NCI-H187 (cell line): Measurements from ENCODE around the gene SEL1L.
"Not testable (repeated sequence)": the region's sequence is repeated elsewhere in the genome, so short reads cannot be mapped to it uniquely, and the experiment has no call there.

Experiments
- DNase-seq, 2 experiments: peaks; one replicate each; lab custom pipeline; 2025; lab: John Stamatoyannopoulos, UW

Gene SEL1L

DNA sequence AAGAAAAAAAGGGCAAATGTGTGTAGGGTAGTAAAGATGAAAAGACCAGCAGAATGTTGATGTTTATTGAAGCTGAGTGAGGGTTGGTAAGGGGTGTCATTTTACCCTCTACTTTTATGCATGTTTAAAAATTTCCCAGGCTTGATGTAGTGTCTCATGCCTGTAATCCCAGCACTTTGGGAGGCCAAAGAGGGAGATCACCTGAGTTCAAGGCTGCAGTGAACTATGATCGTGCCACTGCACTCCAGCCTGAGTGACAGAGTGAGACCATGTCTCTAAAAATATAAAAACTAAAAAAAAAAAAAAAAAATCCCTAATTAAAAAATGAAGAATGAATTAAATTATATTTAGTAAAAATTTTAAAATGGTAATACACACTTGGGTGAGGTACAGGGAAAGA is 8.5 kb downstream of the SEL1L start:
- no peak for DNase-seq

GRCh38 chr14:81523616-81524015 is 10.0 kb downstream of the SEL1L start:
- no peak for DNase-seq

DNA sequence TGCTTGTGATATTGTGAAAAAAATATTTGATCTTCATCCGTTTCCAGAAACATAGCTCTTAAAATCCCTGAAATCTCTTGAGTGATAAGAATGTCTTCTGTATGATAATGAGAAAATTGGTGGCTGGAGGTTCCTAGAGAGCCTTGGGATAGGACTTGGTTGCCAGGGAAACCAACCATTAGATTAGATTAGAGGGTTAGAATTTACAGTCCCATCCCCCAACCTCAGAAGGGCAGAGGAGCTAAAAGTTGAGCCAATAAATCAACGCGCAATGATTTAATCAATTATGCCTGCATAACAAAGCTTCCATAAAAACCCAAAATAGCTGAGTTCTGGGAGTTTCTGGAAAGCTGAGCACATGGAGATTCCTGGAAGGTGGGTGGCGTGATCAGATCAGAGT is 10.6 kb downstream of the SEL1L start:
- DNase-seq, result no peak

DNA sequence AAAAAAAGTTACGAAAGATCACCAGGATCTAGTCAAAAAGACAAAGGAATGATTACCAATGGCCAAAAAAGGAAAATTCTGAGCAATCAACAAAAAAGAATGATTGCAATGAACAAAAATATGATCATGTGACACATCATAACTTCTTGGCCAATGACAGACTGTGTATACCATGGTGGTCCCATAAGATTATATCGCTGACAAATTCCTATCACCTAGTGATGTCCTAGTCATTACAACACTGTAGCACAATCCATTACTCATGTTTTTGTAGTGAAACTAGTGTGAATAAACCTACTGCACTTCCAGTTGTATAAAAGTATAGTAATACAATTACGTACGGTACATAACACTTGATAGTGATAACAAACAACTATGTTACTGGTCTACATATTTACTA is 12.3 kb downstream of the SEL1L start:
- DNase-seq, result no peak

- no peak for DNase-seq
Observed at GRCh38 chr14:81519200-81520011, 14.2 kb downstream of the SEL1L start.

- DNase-seq, result no peak
Observed at GRCh38 chr14:81517798-81518398, 15.8 kb downstream of the SEL1L start.

DNA sequence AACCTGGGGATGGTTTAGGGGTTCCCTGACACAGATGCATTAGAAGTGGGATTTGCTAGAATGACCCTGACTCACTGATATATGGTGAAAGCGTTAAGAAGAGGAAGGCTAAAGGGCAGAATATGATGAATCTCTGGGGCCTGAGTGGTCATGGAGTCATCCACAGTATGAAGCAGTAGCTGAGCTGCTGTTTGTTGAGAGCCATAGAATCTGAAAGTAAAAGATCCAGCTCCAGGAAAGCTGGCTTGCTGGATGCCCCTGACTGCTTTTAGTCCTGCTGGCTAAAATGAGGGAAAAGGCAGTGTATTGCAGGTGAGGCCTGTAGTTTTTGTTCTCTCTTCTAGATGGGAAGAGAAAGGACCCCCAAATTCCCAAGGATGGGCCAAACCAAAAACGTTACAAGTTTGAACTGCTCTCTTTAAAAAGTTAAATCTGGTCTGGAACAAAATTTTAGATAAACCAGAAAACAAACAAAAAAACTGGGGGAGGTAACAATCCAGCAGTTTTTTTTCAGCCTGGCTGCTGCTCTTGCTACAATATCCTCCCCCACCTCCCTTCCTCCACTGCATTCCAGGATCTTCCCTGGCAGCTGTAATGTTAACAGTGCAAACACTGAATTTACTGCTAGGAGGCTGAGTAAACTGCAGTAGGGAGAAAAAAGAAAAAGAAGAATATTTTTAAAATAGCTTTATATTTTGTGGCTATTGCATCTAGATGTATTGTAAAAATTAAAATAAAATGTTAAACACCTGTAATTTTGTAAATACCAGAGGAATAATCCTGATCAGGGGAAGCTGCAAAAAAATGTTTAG is 16.5 kb downstream of the SEL1L start:
- no peak for DNase-seq

GRCh38 chr14:81515927-81516326 is 17.7 kb downstream of the SEL1L start:
- not testable (repeated sequence) for DNase-seq

DNA sequence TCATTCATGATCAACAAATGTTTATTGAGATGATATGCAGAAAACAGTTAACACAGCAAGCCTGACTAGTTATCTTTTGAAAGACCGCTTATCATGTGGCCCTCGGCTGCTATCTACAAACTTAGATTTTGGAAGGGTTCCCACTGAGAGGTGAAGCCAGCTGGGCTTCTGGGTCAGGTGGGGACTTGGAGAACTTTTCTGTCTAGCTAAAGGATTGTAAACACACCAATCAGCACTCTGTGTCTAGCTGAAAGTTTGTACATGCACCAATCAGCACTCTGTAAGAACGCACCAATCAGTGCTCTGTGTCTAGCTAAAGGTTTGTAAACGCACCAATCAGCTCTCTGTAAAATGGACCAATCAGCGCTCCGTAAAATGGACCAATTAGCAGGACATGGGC is 20.8 kb downstream of the SEL1L start:
- not testable (repeated sequence) for DNase-seq

DNA sequence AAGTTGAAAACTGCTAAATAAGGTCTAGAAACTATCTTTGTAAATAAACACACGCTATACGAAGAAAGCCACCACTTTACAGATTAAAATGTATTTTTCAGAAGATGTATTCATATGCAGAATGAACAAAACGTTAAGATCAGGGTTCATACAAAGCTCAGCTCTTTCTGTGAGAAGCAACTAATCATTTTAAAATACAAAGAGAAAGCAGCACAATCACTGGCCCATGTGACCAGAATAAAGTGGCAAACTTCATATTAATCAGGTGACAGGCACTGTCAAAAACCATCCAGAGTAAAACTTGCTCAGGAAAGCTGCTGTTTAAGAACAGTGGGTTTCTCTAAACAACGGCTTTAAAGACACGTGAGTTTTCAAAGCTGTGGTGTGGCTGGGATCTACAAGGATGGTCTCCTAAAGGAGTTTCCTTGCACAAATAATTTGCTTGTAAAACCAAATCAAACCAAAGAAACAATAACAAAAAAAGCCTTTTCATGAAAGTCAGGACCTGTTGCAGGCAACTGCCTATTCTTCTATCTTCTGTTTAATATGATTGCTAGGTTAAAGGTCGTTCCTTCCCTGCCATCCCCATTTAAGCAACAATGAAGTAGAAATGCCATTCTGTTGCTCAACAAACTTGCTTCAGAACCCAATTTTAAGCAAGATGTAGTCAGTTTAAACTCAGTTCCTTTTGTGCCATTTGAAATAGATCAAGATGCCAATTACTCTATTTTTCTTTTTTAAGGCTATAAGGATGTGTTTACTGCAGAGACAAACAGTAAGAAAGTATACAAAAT is 22.3 kb downstream of the SEL1L start:
- no peak for DNase-seq

- no peak for DNase-seq
Observed at GRCh38 chr14:81509838-81510452, 23.7 kb downstream of the SEL1L start.

DNA sequence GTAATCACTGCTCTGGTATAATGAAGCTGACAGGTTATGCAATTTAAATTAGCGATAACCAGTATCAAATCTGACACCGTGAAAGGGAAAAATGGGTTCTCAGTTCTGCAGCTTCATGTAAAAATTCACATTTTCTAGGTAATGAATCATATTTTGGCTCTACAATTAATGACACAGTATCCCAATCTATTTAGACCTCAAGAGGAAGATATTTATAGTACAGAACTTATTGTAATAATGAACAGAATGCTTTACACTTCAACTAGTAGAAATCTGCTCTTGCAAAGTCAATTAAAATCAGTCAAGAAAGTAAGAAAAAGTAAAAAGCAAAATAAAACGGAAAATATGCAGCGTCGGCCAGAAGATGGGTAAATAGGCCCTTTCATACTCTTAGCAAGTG is 24.3 kb downstream of the SEL1L start:
- DNase-seq, result no peak

DNA sequence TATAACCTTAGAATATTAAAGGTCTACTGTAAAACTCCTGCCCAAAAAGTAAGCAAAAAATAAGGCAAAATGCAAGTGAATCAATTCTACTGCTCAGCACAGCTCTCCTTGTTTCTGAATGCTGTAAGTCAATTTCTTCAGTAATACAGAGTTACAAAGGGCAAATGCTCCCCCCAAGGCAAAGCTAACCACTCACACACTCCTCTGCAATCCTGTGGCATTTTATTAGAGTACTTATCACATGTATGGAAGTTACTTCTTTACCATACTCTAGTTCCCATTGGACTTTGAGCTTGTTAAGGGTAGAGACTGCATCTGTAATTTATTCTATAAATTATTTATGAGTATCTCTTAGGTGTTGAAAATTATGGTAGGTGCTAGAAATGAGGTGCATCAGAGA is 27.2 kb downstream of the SEL1L start:
- DNase-seq, result no peak

- DNase-seq, result no peak
Observed at GRCh38 chr14:81504864-81505263, 28.8 kb downstream of the SEL1L start.

- no peak for DNase-seq
Observed at GRCh38 chr14:81485781-81486180, 47.9 kb downstream of the SEL1L start.

- no peak for DNase-seq
Observed at GRCh38 chr14:81485372-81485771, 48.3 kb downstream of the SEL1L start.

DNA sequence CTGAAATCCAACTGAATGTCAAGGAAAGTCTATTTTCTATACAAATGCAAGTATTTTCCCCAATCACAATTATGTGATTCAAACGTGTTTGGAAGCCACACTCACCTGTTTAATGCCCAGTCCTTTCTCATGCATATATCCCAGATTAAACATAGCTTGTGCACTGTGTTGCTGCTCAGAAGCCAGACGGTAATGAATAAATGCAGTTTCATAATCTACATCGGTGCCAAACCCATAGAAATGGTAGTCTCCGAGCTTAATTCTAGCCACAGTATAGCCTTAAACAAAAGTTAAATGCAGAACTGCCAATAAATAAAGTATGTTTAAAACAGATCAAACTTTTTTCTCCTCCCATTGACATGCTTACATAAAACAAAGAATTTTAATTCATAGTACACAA is 49.5 kb downstream of the SEL1L start:
- DNase-seq, result no peak

DNA sequence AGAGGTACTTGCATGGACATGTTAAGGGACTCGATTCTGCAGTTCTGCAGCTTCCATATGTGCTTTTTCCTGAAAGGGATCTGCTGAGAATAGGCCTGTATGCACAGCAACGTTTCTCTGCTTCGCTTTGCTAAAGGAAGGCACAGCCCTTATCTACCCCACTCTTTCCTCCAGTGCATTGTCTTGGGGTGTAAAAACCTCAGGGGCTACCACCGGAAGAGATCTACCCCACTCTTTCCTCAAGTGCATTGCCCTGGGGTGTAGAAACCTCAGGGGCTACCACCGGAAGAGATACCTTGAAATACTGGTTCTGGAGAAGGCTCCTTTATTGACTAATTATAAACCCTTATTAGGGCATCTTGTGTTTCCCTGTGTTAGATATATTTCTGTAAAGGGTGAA is 52.9 kb downstream of the SEL1L start:
- DNase-seq, result no peak

DNA sequence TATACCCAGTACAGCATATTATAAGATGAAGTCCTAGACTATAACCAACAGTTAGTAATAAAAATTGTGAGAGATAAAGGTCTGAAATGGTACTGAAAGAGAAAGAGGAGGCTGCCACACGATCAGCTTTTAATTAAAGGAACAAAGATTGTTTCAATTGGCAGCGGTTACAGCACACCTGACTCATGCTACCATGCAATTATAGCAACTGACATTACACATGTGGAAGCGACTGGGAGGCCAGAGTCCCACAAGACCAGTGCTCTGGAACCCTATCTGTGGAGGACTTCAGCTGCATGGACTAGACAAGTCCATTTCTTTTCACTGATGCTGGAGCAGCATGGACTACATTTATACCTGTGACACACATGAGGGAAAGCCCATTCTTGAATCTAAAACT is 55.2 kb downstream of the SEL1L start:
- no peak for DNase-seq

DNA sequence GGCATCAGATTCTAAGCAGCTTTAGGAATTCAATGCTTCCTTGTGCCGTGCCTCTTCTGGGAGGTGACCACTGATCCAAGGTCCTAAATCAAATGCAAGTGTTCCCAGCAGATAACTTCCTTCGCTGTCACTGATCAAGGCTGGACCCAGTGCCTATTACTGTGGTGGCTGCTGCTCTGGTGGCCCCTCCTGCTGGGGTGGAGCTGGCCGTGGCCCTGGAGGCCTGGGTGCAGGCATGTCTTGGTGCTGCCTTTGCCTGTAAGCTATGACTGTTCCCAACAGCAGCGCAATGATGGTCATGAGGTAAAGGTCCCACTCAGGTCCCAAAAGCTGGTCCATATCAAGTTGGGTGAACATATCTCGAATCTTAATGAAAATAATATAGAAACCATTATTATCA is 56.8 kb downstream of the SEL1L start:
- DNase-seq, result no peak

DNA sequence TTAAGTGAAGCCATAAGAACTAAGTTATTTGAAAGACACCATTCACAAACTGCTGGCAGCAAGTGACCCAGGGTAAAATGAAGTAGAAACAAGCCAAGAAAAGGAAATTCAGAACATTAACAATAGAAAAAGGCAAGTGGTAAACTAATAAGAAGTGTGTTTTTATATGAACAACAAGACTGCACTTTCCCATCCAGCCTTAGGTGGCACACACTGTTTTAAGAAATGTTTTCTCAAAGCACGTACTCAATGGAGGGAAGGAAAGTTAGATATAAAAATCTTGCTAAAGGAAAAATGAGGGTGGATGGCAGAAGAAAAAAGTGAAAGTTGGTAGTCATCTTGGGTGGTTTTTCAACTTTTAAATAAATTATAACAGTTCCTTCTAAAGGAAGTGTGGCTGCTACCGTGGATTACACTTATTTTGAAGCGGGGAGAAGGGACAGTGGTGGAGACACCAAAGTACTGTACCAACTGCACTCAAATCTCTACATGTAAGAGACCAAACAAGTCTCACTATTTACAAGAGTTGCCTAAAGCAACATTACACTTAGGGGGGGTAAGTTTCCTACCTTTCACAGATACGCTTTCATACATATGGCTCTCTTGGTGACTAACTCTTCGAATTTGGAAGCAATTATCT is 58.8 kb downstream of the SEL1L start:
- DNase-seq, result no peak
